ENCODE measurements around the gene PGAM2.

The PGAM2 gene

GRCh38 chr7:44101303-44101965 is 36.1 kb upstream of the PGAM2 start:
- peaks cover 36% of the 10 kb centered on the region for H3K27me3 ChIP-seq (ENCODE audit: control insufficient read depth, insufficient read depth, low read length)
- no peak overlapping the region for H3K9ac ChIP-seq (ENCODE audit: low read length)
- H3K36me3 ChIP-seq (ENCODE audit: control insufficient read depth, insufficient read depth, low read length) = no peaks in the 10 kb centered on the region
- H3K4me1 ChIP-seq (ENCODE audit: control insufficient read depth, insufficient read depth, low read length) = peaks cover 5% of the 10 kb centered on the region
- H3K4me3 ChIP-seq (ENCODE audit: low read length) = no peak overlapping the region
- no peaks in the 10 kb centered on the region for H3K9me3 ChIP-seq (ENCODE audit: control insufficient read depth, low read length)

GRCh38 chr7:44100458-44101302 is 35.3 kb upstream of the PGAM2 start:
- Histone ChIP-seq H3K9me3 (ENCODE audit: control insufficient read depth, low read length) (no peaks in the 10 kb centered on the region), H3K9ac (ENCODE audit: low read length) (no peak overlapping the region), H3K27me3 (ENCODE audit: control insufficient read depth, insufficient read depth, low read length) (peaks cover 31% of the 10 kb centered on the region), H3K36me3 (ENCODE audit: control insufficient read depth, insufficient read depth, low read length) (no peaks in the 10 kb centered on the region), H3K4me3 (ENCODE audit: low read length) (no peak overlapping the region), H3K4me1 (ENCODE audit: control insufficient read depth, insufficient read depth, low read length) (peaks cover 5% of the 10 kb centered on the region)

- no peak overlapping the region for H3K4me3 ChIP-seq (ENCODE audit: low read length)
- H3K36me3 ChIP-seq (ENCODE audit: control insufficient read depth, insufficient read depth, low read length) = no peaks in the 10 kb centered on the region
- H3K9ac ChIP-seq (ENCODE audit: low read length) = no peak overlapping the region
- H3K4me1 ChIP-seq (ENCODE audit: control insufficient read depth, insufficient read depth, low read length) = peaks cover 5% of the 10 kb centered on the region
- no peaks in the 10 kb centered on the region for H3K9me3 ChIP-seq (ENCODE audit: control insufficient read depth, low read length)
- peaks cover 22% of the 10 kb centered on the region for H3K27me3 ChIP-seq (ENCODE audit: control insufficient read depth, insufficient read depth, low read length)
Measured at GRCh38 chr7:44099669-44100068, 34.3 kb upstream of the PGAM2 start.

GRCh38 chr7:44098092-44099068 is 33.0 kb upstream of the PGAM2 start:
- Histone ChIP-seq H3K9me3 (ENCODE audit: control insufficient read depth, low read length) (no peaks in the 10 kb centered on the region), H3K9ac (ENCODE audit: low read length) (no peak overlapping the region), H3K4me3 (ENCODE audit: low read length) (no peak overlapping the region), H3K36me3 (ENCODE audit: control insufficient read depth, insufficient read depth, low read length) (no peaks in the 10 kb centered on the region), H3K4me1 (ENCODE audit: control insufficient read depth, insufficient read depth, low read length) (peaks cover 5% of the 10 kb centered on the region), H3K27me3 (ENCODE audit: control insufficient read depth, insufficient read depth, low read length) (peaks cover 12% of the 10 kb centered on the region)

GRCh38 chr7:44097064-44097932 is 31.9 kb upstream of the PGAM2 start:
- Histone ChIP-seq H3K36me3 (ENCODE audit: control insufficient read depth, insufficient read depth, low read length) (no peaks in the 10 kb centered on the region), H3K27me3 (ENCODE audit: control insufficient read depth, insufficient read depth, low read length) (peaks cover under 1% of the 10 kb centered on the region), H3K9me3 (ENCODE audit: control insufficient read depth, low read length) (no peaks in the 10 kb centered on the region), H3K4me1 (ENCODE audit: control insufficient read depth, insufficient read depth, low read length) (peaks cover 5% of the 10 kb centered on the region), H3K9ac (ENCODE audit: low read length) (no peak overlapping the region), H3K4me3 (ENCODE audit: low read length) (no peak overlapping the region)

GRCh38 chr7:44096326-44096881 is 31.0 kb upstream of the PGAM2 start:
- Histone ChIP-seq H3K4me3 (ENCODE audit: low read length) (no peak overlapping the region), H3K9me3 (ENCODE audit: control insufficient read depth, low read length) (no peaks in the 10 kb centered on the region), H3K9ac (ENCODE audit: low read length) (no peak overlapping the region), H3K36me3 (ENCODE audit: control insufficient read depth, insufficient read depth, low read length) (no peaks in the 10 kb centered on the region), H3K4me1 (ENCODE audit: control insufficient read depth, insufficient read depth, low read length) (peaks cover 5% of the 10 kb centered on the region), H3K27me3 (ENCODE audit: control insufficient read depth, insufficient read depth, low read length) (no peaks in the 10 kb centered on the region)

- no peaks in the 10 kb centered on the region for H3K36me3 ChIP-seq (ENCODE audit: control insufficient read depth, insufficient read depth, low read length)
- no peaks in the 10 kb centered on the region for H3K27me3 ChIP-seq (ENCODE audit: control insufficient read depth, insufficient read depth, low read length)
- H3K9ac ChIP-seq (ENCODE audit: low read length) = no peak overlapping the region
- peaks cover 5% of the 10 kb centered on the region for H3K4me1 ChIP-seq (ENCODE audit: control insufficient read depth, insufficient read depth, low read length)
- no peaks in the 10 kb centered on the region for H3K9me3 ChIP-seq (ENCODE audit: control insufficient read depth, low read length)
- H3K4me3 ChIP-seq (ENCODE audit: low read length) = no peak overlapping the region
Measured at GRCh38 chr7:44095781-44096180, 30.4 kb upstream of the PGAM2 start.

- no peaks in the 10 kb centered on the region for H3K27me3 ChIP-seq (ENCODE audit: control insufficient read depth, insufficient read depth, low read length)
- no peak overlapping the region for H3K9ac ChIP-seq (ENCODE audit: low read length)
- no peaks in the 10 kb centered on the region for H3K36me3 ChIP-seq (ENCODE audit: control insufficient read depth, insufficient read depth, low read length)
- H3K9me3 ChIP-seq (ENCODE audit: control insufficient read depth, low read length) = no peaks in the 10 kb centered on the region
- no peak overlapping the region for H3K4me3 ChIP-seq (ENCODE audit: low read length)
- H3K4me1 ChIP-seq (ENCODE audit: control insufficient read depth, insufficient read depth, low read length) = no peaks in the 10 kb centered on the region
Measured at GRCh38 chr7:44094883-44095592, 29.7 kb upstream of the PGAM2 start.

GRCh38 chr7:44094365-44094764 is 29.0 kb upstream of the PGAM2 start:
- H3K9ac ChIP-seq (ENCODE audit: low read length) = no peak overlapping the region
- H3K4me3 ChIP-seq (ENCODE audit: low read length) = no peak overlapping the region
- H3K27me3 ChIP-seq (ENCODE audit: control insufficient read depth, insufficient read depth, low read length) = no peaks in the 10 kb centered on the region
- no peaks in the 10 kb centered on the region for H3K4me1 ChIP-seq (ENCODE audit: control insufficient read depth, insufficient read depth, low read length)
- H3K9me3 ChIP-seq (ENCODE audit: control insufficient read depth, low read length) = no peaks in the 10 kb centered on the region
- H3K36me3 ChIP-seq (ENCODE audit: control insufficient read depth, insufficient read depth, low read length) = no peaks in the 10 kb centered on the region

GRCh38 chr7:44093102-44093641 is 27.8 kb upstream of the PGAM2 start:
- Histone ChIP-seq H3K4me1 (ENCODE audit: control insufficient read depth, insufficient read depth, low read length) (no peaks in the 10 kb centered on the region), H3K27me3 (ENCODE audit: control insufficient read depth, insufficient read depth, low read length) (no peaks in the 10 kb centered on the region), H3K36me3 (ENCODE audit: control insufficient read depth, insufficient read depth, low read length) (no peaks in the 10 kb centered on the region), H3K9me3 (ENCODE audit: control insufficient read depth, low read length) (no peaks in the 10 kb centered on the region), H3K4me3 (ENCODE audit: low read length) (no peak overlapping the region), H3K9ac (ENCODE audit: low read length) (no peak overlapping the region)

All from mucosa of stomach (tissue), 1 donor.